ENCODE measurements around the gene COPS3.

DNA sequence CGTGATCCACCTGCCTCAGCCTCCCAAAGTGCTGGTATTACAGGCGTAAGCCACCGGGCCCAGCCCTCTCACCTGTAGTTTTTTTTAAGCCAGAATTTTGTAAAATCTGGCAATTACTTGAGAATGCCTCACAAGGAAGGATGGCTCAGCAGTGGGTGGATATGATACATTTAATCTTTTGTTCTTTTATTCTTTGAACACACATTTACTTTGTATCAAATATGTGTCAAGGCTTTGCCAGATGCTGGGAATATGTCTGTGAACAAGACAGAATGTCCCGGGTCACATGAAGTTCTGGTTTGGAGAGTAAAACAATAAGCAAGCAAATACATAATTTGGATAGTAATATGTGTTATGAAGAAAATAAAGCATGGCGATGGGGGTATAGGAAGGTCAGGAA, 4.9 kb upstream of the COPS3 start:
- TF ChIP-seq, protein P1, sequence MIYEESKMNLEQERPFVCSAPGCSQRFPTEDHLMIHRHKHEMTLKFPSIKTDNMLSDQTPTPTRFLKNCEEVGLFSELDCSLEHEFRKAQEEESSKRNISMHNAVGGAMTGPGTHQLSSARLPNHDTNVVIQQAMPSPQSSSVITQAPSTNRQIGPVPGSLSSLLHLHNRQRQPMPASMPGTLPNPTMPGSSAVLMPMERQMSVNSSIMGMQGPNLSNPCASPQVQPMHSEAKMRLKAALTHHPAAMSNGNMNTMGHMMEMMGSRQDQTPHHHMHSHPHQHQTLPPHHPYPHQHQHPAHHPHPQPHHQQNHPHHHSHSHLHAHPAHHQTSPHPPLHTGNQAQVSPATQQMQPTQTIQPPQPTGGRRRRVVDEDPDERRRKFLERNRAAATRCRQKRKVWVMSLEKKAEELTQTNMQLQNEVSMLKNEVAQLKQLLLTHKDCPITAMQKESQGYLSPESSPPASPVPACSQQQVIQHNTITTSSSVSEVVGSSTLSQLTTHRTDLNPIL (CRISPR knock-in tag; IDR thresholded peaks at IDR 0.05; ENCODE audit: low read depth) = no peak
- TF ChIP-seq ESRRG (CRISPR knock-in tag; IDR thresholded peaks at IDR 0.05) (no peak), PPARA (CRISPR knock-in tag; IDR thresholded peaks at IDR 0.05; ENCODE audit: borderline replicate concordance) (no peak), ARNTL (CRISPR knock-in tag; IDR thresholded peaks at IDR 0.05; ENCODE audit: borderline replicate concordance, low read depth) (no peak), ZNF70 (CRISPR knock-in tag; IDR thresholded peaks at IDR 0.05) (no peak)
- TF ChIP-seq, protein P2, sequence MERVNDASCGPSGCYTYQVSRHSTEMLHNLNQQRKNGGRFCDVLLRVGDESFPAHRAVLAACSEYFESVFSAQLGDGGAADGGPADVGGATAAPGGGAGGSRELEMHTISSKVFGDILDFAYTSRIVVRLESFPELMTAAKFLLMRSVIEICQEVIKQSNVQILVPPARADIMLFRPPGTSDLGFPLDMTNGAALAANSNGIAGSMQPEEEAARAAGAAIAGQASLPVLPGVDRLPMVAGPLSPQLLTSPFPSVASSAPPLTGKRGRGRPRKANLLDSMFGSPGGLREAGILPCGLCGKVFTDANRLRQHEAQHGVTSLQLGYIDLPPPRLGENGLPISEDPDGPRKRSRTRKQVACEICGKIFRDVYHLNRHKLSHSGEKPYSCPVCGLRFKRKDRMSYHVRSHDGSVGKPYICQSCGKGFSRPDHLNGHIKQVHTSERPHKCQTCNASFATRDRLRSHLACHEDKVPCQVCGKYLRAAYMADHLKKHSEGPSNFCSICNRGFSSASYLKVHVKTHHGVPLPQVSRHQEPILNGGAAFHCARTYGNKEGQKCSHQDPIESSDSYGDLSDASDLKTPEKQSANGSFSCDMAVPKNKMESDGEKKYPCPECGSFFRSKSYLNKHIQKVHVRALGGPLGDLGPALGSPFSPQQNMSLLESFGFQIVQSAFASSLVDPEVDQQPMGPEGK (CRISPR knock-in tag; IDR thresholded peaks at IDR 0.05; ENCODE audit: borderline replicate concordance) = no peak
